Sigmoid colon (tissue), 3 donors: ENCODE measurements around the gene CBX2.

Source experiments
- POLR2A ChIP-seq, 2 donors: fragments of 450-650 bp; IDR thresholded peaks; one replicate each; pipeline ENCODE4 v1.6.1; 2016; ENCODE audit warnings: antibody characterized with exemption in 2 of 2, mild to moderate bottlenecking in 2 of 2, moderate library complexity in 2 of 2
- TF ChIP-seq, protein P1 (sequence below), 4 experiments: fragments of 450-650 bp in 3 of 4; fragments of 200-600 bp in 1 of 4; IDR thresholded peaks; one replicate each; pipeline ENCODE4 v1.5.1; 2016 to 2019; ENCODE audit warnings: antibody characterized with exemption in 4 of 4, mild to moderate bottlenecking in 3 of 4, moderate library complexity in 2 of 4

DNA sequence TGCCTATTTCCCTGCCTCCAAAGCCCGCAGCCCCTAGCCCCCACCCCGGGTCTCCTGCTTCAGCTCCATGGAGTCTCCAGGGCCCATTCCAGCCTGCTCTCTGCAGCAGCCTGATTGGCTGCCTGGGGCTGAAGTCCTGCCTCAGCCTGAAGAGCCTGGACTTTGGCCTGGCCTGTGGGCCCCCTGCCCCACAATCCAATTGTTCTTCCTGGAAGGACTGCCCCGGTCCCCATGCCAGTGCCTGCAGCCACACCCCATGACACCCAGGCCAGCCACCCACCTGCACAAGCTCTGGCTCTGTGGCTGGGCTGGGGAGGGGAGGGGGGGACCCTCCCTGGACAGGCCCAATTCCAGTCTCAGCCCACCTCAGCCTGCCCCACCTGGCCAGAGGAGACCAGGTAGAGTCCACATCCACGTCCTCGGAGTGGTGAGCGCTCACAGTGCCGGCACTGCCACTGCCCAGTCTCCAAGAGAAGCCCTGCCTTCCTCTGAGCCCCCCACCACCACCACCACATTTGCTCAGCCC, 34.9 kb upstream of the CBX2 start:
- TF ChIP-seq POLR2A (IDR thresholded peaks at IDR 0.05): no peak
- TF ChIP-seq, protein P1, sequence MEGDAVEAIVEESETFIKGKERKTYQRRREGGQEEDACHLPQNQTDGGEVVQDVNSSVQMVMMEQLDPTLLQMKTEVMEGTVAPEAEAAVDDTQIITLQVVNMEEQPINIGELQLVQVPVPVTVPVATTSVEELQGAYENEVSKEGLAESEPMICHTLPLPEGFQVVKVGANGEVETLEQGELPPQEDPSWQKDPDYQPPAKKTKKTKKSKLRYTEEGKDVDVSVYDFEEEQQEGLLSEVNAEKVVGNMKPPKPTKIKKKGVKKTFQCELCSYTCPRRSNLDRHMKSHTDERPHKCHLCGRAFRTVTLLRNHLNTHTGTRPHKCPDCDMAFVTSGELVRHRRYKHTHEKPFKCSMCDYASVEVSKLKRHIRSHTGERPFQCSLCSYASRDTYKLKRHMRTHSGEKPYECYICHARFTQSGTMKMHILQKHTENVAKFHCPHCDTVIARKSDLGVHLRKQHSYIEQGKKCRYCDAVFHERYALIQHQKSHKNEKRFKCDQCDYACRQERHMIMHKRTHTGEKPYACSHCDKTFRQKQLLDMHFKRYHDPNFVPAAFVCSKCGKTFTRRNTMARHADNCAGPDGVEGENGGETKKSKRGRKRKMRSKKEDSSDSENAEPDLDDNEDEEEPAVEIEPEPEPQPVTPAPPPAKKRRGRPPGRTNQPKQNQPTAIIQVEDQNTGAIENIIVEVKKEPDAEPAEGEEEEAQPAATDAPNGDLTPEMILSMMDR (IDR thresholded peaks at IDR 0.05): no peak
